SK-N-SH (cell line): ENCODE results near the gene SRRM4. TPM values are rescaled to one million over a fixed set of nuclear protein-coding genes. Genes with fewer than 3 reads are reported as not detected.

Source experiments
- CTCF ChIA-PET: fragments of 300-600, 350-600 bp; formaldehyde crosslinking; extraction: SDS; loops from one replicate; lab custom pipeline; 2021; lab: Yijun Ruan, JAX
- POLR2A ChIA-PET: fragments of 350-600 bp; sonication (Branson Sonifier 250); formaldehyde crosslinking; extraction: SDS; loops from one replicate; lab custom pipeline; 2020; ENCODE audit warnings: antibody characterized with exemption, inconsistent platforms; lab: Yijun Ruan, JAX
- DNase-seq: peaks from one replicate; pipeline ENCODE4 v3.0.0; 2012
- H2AFZ ChIP-seq: fragments of 200-600 bp; sonication (generic); 2 replicates; pipeline ENCODE4 v1.8.1; 2016; ENCODE audit warnings: antibody characterized with exemption, mild to moderate bottlenecking, low read depth
- H3F3A ChIP-seq: fragments of 200-600 bp; sonication (generic); replicated peaks from 2 replicates; pipeline ENCODE3; 2016; ENCODE audit warnings: antibody characterized with exemption, mild to moderate bottlenecking; ENCODE audit not compliant: insufficient read depth
- H3K27ac ChIP-seq, 2 experiments: fragments of 200-500 bp in 1 of 2; fragments of 200-600 bp in 1 of 2; sonication (Bioruptor generic) in 1 of 2; sonication (generic), shearing (Covaris generic) in 1 of 2; 2 replicates each; pipeline versions ENCODE4 v1.5.1 to v1.6.1; 2014 to 2016; ENCODE audit warnings: low read depth in 2 of 2, inconsistent platforms in 1 of 2, low read length in 1 of 2, mild to moderate bottlenecking in 1 of 2, mixed read lengths in 1 of 2
- H3K27me3 ChIP-seq: fragments of 200-600 bp; sonication (generic), shearing (Covaris generic); 2 replicates; pipeline ENCODE4 v1.6.1; 2016; ENCODE audit warnings: mixed run types; ENCODE audit not compliant: insufficient read depth
- H3K36me3 ChIP-seq, 2 experiments: fragments of 200-500 bp in 1 of 2; fragments of 200-600 bp in 1 of 2; sonication (Bioruptor generic) in 1 of 2; sonication (generic) in 1 of 2; replicated peaks in 1 of 2; 2 replicates each; pipeline versions ENCODE3 to v1.5.1; 2014 to 2016; ENCODE audit warnings: low read length in 1 of 2, mild to moderate bottlenecking in 1 of 2; ENCODE audit not compliant: insufficient read depth in 2 of 2, control insufficient read depth in 1 of 2
- H3K4me1 ChIP-seq, 2 experiments: fragments of 200-500 bp in 1 of 2; fragments of 200-600 bp in 1 of 2; sonication (Bioruptor generic) in 1 of 2; sonication (generic), shearing (Covaris generic) in 1 of 2; 2 replicates each; pipeline versions ENCODE4 v1.5.1 to v1.6.1; 2014 to 2016; ENCODE audit warnings: low read depth in 1 of 2, low read length in 1 of 2, mixed run types in 1 of 2; ENCODE audit not compliant: insufficient read depth in 2 of 2, control insufficient read depth in 1 of 2
- H3K4me2 ChIP-seq: fragments of 200-600 bp; sonication (generic), shearing (Covaris generic); 2 replicates; pipeline ENCODE4 v1.6.1; 2017; ENCODE audit warnings: mixed run types
- H3K4me3 ChIP-seq, 2 experiments: fragments of 200-500 bp in 1 of 2; fragments of 200-600 bp in 1 of 2; sonication (Bioruptor generic) in 1 of 2; sonication (generic), shearing (Covaris generic) in 1 of 2; 2 replicates each; pipeline versions ENCODE4 v1.5.1 to v1.8.1; 2014 to 2016; ENCODE audit warnings: low read depth in 2 of 2, inconsistent platforms in 1 of 2, low read length in 1 of 2, mild to moderate bottlenecking in 1 of 2, mixed read lengths in 1 of 2, moderate library complexity in 1 of 2
- H3K79me2 ChIP-seq: fragments of 200-600 bp; sonication (generic); 2 replicates; pipeline ENCODE4 v1.8.1; 2017; ENCODE audit warnings: mild to moderate bottlenecking; ENCODE audit not compliant: insufficient read depth
- H3K9ac ChIP-seq: fragments of 200-600 bp; sonication (generic); 2 replicates; pipeline ENCODE4 v1.6.1; 2017; ENCODE audit warnings: mixed run types
- H3K9me2 ChIP-seq: fragments of 200-600 bp; sonication (generic); 2 replicates; pipeline ENCODE4 v1.6.1; 2017; ENCODE audit warnings: mixed run types
- H3K9me3 ChIP-seq: fragments of 200-600 bp; sonication (generic); 2 replicates; pipeline ENCODE4 v1.6.1; 2017; ENCODE audit warnings: mixed run types, mild to moderate bottlenecking, moderate library complexity
- H4K20me1 ChIP-seq: fragments of 200-600 bp; sonication (generic); 2 replicates; pipeline ENCODE4 v1.6.1; 2017; ENCODE audit warnings: mild to moderate bottlenecking, mixed run types; ENCODE audit not compliant: insufficient read depth
- CHD2 ChIP-seq: fragments of 150-350 bp; IDR thresholded peaks from 2 replicates; pipeline ENCODE4 v1.6.1; 2018; ENCODE audit warnings: low read length; ENCODE audit not compliant: partially characterized antibody
- EP300 ChIP-seq, 2 experiments: IDR thresholded peaks; 2 replicates each; pipeline versions ENCODE4 v1.4.0 to v1.6.1; 2012; ENCODE audit warnings: borderline replicate concordance in 1 of 2, low read depth in 1 of 2, low read length in 1 of 2
- EZH2phosphoT487 ChIP-seq: fragments of 200-600 bp; sonication (generic); IDR thresholded peaks from 2 replicates; pipeline ENCODE4 v1.6.1; 2017; ENCODE audit warnings: low read depth, mixed run types, mild to moderate bottlenecking, antibody characterized with exemption, moderate library complexity, borderline replicate concordance
- FOSL2 ChIP-seq: IDR thresholded peaks from 2 replicates; pipeline ENCODE4 v1.4.0; 2012; ENCODE audit warnings: low read depth, mild to moderate bottlenecking, moderate library complexity, borderline replicate concordance
- FOXJ3 ChIP-seq: sonication (generic); formaldehyde crosslinking; IDR thresholded peaks from 2 replicates; pipeline ENCODE4 v1.5.1; 2020; ENCODE audit warnings: mild to moderate bottlenecking, missing genetic modification reagents
- FOXM1 ChIP-seq: IDR thresholded peaks from 2 replicates; pipeline ENCODE4 v1.4.0; 2012; ENCODE audit warnings: low read depth, mild to moderate bottlenecking
- GABPA ChIP-seq: IDR thresholded peaks from 2 replicates; pipeline ENCODE4 v1.4.0; 2012; ENCODE audit warnings: low read depth, mild to moderate bottlenecking
- GATA2 ChIP-seq: sonication (generic); formaldehyde crosslinking; IDR thresholded peaks from 2 replicates; pipeline ENCODE4 v1.5.0; 2020; ENCODE audit warnings: mild to moderate bottlenecking, missing genetic modification reagents
- IRF3 ChIP-seq: fragments of 150-350 bp; IDR thresholded peaks from 2 replicates; pipeline ENCODE4 v1.6.1; 2016; ENCODE audit warnings: mild to moderate bottlenecking, low read depth, low read length
- MEF2A ChIP-seq: IDR thresholded peaks from 2 replicates; pipeline ENCODE4 v1.4.0; 2012; ENCODE audit warnings: low read depth, borderline replicate concordance
- MXI1 ChIP-seq: IDR thresholded peaks from 2 replicates; pipeline ENCODE4 v1.6.1; 2012; ENCODE audit warnings: mild to moderate bottlenecking, low read depth, low read length, improper control_type of control experiment
- NFIC ChIP-seq: IDR thresholded peaks from 2 replicates; pipeline ENCODE4 v1.4.0; 2012; ENCODE audit warnings: borderline replicate concordance
- POLR2AphosphoS5 ChIP-seq: IDR thresholded peaks from 2 replicates; pipeline ENCODE4 v1.6.1; 2012; ENCODE audit warnings: low read depth, low read length
- RXRA ChIP-seq: IDR thresholded peaks from 2 replicates; pipeline ENCODE4 v1.4.0; 2012; ENCODE audit warnings: low read depth, mild to moderate bottlenecking, borderline replicate concordance
- SIN3A ChIP-seq: IDR thresholded peaks from 2 replicates; pipeline ENCODE4 v1.6.1; 2012; ENCODE audit warnings: low read depth, mild to moderate bottlenecking, low read length, moderate library complexity, borderline replicate concordance
- SMC3 ChIP-seq: IDR thresholded peaks from 2 replicates; pipeline ENCODE4 v1.6.1; 2012; ENCODE audit warnings: low read depth, low read length, improper control_type of control experiment
- USF1 ChIP-seq: IDR thresholded peaks from 2 replicates; pipeline ENCODE4 v1.4.0; 2012; ENCODE audit warnings: low read depth, borderline replicate concordance
- USF2 ChIP-seq: fragments of 150-350 bp; IDR thresholded peaks from 2 replicates; pipeline ENCODE4 v1.6.1; 2017; ENCODE audit warnings: antibody characterized with exemption, low read length, low read depth, borderline replicate concordance
- ZBTB33 ChIP-seq: IDR thresholded peaks from 2 replicates; pipeline ENCODE4 v1.4.0; 2012; ENCODE audit warnings: low read depth, borderline replicate concordance
- WGBS: methylation state at CpG from one replicate; pipeline ENCODE4 v1.1.6; 2017; ENCODE audit warnings: low lambda C conversion rate; 5-methylcytosine and 5-hydroxymethylcytosine counted together
- polyA plus RNA-seq, 3 experiments: library from polyadenylated mRNA; depleted of rRNA; stranded (reverse); fragments of >200 nt; gene quantifications; 2 replicates each; pipeline ENCODE4 v1.2.3, GENCODE V29; 2012

The SRRM4 gene
- polyA plus RNA-seq, 1 of the 3 experiments (the other 2 are of a cell fraction) = 0.03 TPM

- H3K36me3 ChIP-seq = no peaks in the 10 kb centered on the region
- no peaks in the 10 kb centered on the region for H3K27me3 ChIP-seq
- H2AFZ ChIP-seq = no peak overlapping the region
- H3K4me2 ChIP-seq = no peak overlapping the region
- H3K9ac ChIP-seq = no peak overlapping the region
- no peaks in the 10 kb centered on the region for H3K9me3 ChIP-seq
- no peaks in the 10 kb centered on the region for H3F3A ChIP-seq
- 17% methylated on average over 3 of the region's 3 CpGs for WGBS
- POLR2A ChIA-PET = interaction anchor here (0.6 kb wide), 1 partner anchor 108 kb away, joined by 3 read pairs; no protein-coding TSS in a partner anchor
- CTCF ChIA-PET = interaction anchor here (2.2 to 2.4 kb wide), 3 partner anchors 10 to 322 kb away, joined by 6 to 8 read pairs (median 6); no protein-coding TSS in a partner anchor
- peaks cover 0 to 22% of the 10 kb centered on the region in 2 experiments; a peak in 1 of 4 replicates for H3K4me1 ChIP-seq
- DNase-seq = no peak
- no peak overlapping the region for H3K4me3 ChIP-seq
- H4K20me1 ChIP-seq = no peaks in the 10 kb centered on the region
- no peak for TF ChIP-seq RXRA
- TF ChIP-seq EZH2phosphoT487 = no peak
- no peak for TF ChIP-seq USF1
- no peak for TF ChIP-seq FOXM1
- TF ChIP-seq CHD2 = no peak
- no peak for TF ChIP-seq USF2
- no peaks in the 10 kb centered on the region for H3K9me2 ChIP-seq
- no peaks in the 10 kb centered on the region for H3K79me2 ChIP-seq
- H3K27ac ChIP-seq = peak overlapping the region in 1 of 2 experiments; percentile 16; a peak in 2 of 4 replicates
Measured at GRCh38 chr12:119090865-119091264, 109.5 kb downstream of the SRRM4 start.

GRCh38 chr12:119096429-119097202 is 115.3 kb downstream of the SRRM4 start:
- no peaks in the 10 kb centered on the region for H3K9me3 ChIP-seq
- no peak overlapping the region for H3K4me3 ChIP-seq
- no peaks in the 10 kb centered on the region for H3K27me3 ChIP-seq
- ChIA-PET POLR2A (no interaction called here), CTCF (interaction anchor here (0.6 to 3.2 kb wide), 5 partner anchors 10 to 690 kb away, joined by 3 to 14 read pairs (median 5); no protein-coding TSS in a partner anchor)
- no peaks in the 10 kb centered on the region for H4K20me1 ChIP-seq
- H2AFZ ChIP-seq = no peak overlapping the region
- H3K9ac ChIP-seq = no peak overlapping the region
- H3K79me2 ChIP-seq = no peaks in the 10 kb centered on the region
- peaks cover 0 to 3% of the 10 kb centered on the region in 2 experiments; a peak in 1 of 4 replicates for H3K4me1 ChIP-seq
- H3K36me3 ChIP-seq = no peaks in the 10 kb centered on the region
- H3F3A ChIP-seq = no peaks in the 10 kb centered on the region
- H3K9me2 ChIP-seq = no peaks in the 10 kb centered on the region
- no peak overlapping the region for H3K4me2 ChIP-seq
- no peak overlapping the region for H3K27ac ChIP-seq
- DNase-seq = no peak
- WGBS = 43% methylated on average over 11 of the region's 11 CpGs
- TF ChIP-seq SMC3 (no peak), GATA2 (CRISPR knock-in tag) (no peak), FOSL2 (no peak), EP300 (IDR thresholded peaks at IDR 0.05; ENCODE audit: borderline replicate concordance in 1 of 2, low read depth in 1 of 2, low read length in 1 of 2) (no peak), SIN3A (no peak), GABPA (no peak), USF1 (no peak), IRF3 (no peak), CHD2 (no peak), ZBTB33 (no peak), RXRA (no peak), FOXJ3 (CRISPR knock-in tag) (no peak), NFIC (no peak), MEF2A (no peak), MXI1 (no peak), POLR2AphosphoS5 (no peak)
